22Rv1 (cell line): ENCODE measurements around the gene NCKAP1.

Experiments used
- CTCF ChIP-seq: fragments of 450-650 bp; IDR thresholded peaks from 2 replicates; pipeline ENCODE4 v1.5.1; 2017; ENCODE audit warnings: mild to moderate bottlenecking
- ZFX ChIP-seq: fragments of 450-650 bp; IDR thresholded peaks from 2 replicates; pipeline ENCODE4 v1.6.1; 2017; ENCODE audit warnings: antibody characterized with exemption, borderline replicate concordance

GRCh38 chr2:183063083-183063482, 24.8 kb upstream of the NCKAP1 start:
- TF ChIP-seq ZFX: no peak
- TF ChIP-seq CTCF: no peak
